Activated CD4-positive, alpha-beta T cell treated with anti-CD3 and anti-CD28 coated beads, Interleukin-2, amount 50 U/mL, for 4 hours (primary cell): ENCODE measurements around the gene SEC24B.

ENCODE experiments used
- DNase-seq, 2 experiments: peaks; one replicate each; pipeline ENCODE4 v3.0.0-alpha.2; 2020

Gene SEC24B

DNA sequence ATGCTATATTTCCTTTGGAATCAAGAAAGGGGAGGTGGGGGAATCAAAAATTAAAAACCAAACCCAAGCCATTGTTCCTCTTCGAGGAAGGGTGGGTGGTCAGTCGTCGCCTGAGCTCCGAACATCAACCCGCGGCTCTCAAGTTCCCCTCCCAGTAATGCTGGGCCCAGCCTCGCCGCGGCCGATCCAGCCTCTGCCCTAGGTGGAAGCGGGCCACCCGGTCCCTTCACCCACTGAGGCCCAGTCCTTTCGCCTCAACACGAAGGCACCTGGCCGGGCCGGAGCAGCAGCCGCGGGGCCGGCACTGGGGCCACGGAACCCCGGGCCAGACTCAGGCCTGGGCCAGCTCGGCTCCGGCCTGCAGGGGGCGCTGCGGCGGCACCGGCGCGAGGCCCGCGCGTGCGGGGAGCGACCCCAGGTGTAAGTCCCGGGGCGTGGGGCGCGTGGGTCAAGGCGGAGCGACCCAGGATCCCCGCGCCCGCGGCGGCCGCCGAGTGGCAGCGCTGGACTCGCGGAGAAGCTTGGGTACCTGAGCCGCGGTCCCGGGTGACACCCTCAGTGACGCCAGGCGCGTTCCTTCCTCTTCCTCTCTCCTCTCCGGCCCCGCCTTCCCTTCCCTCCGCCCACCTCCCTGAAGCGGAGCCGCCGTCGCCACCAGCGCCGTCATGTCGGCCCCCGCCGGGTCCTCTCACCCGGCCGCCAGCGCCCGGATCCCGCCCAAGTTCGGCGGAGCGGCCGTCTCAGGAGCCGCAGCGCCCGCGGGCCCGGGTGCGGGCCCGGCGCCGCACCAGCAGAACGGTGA is at the start of gene SEC24B:
Gene SEC24B, plus strand, starts transcription at position 611 of the 802 bp plus-strand sequence. Its CDS starts 55 bp downstream, at position 666.
- peak; percentile 87 to 88 for DNase-seq

DNA sequence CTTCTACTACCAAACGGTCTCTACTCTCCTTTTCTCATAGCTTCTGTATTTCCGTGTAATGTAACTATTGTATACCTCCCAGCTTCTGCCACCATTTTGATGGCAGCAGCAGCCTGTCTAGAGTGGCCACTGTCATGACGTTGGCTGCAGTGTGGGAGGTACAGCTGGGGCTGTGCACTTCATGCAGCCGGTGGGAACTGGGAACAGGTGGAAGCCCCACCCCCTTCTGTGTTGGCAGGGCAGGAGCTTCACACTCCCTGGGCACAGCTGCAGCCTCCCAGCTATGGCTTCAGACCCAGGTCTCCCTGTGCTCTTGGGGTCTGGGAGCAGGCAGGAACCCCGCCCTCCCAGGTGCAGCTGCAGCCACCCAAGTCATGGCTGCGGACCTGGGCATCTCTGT is 49.8 kb upstream of the SEC24B start:
- DNase-seq = no peak

DNA sequence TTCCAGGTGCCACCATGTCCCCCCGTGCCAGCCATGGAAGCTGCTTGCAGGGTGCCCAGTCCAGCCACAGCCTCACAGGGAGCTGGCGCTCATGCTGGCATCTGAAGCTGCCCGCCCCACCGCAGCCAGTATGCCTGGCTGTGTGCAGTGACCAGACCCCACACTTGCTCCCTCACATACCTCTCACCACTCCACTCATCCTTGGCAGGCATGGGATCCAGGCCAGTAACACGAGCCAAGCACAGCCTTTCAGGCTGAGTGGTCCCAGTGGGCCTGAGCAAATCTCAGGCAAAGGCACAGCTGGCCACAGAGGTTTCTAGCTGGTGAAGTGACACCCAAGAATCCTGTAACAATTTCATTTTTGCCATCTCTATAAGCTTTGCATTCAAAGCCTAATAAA is 48.4 kb upstream of the SEC24B start:
- no peak for DNase-seq

DNA sequence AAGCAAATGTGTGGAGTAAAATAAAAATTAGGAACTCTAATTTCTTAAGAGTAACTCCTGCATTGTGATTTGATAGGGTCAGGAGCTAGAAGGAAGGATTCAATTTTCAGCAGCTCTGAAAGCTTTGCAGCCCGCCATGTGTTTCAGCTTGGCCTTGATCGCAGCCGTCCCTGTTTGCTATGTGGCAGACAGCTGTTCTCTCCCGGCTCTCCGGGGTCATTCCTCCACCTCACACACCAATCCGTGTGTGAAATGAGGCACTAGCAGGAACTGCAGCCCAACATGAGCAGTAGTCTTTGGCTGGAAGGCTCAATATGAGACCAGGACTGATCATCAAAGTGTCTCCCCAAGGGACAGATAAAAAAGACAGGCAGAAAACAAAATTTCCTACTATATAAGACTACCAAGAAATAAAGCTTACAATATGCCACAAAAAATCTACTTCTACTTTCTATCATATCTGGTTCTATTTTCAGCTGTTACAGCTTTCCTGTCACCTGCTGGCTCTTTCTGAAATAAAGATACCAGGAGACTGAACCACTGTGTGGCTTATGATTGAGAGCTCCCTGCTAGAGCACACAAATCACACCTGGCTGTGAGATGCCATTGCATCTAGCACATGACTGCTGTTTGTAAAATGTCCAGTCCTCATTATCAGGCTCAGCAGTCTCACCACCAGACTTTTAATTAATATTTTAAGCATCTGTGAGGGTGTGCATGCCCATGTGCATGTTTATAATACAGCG is 44.1 kb upstream of the SEC24B start:
- DNase-seq = no peak

DNA sequence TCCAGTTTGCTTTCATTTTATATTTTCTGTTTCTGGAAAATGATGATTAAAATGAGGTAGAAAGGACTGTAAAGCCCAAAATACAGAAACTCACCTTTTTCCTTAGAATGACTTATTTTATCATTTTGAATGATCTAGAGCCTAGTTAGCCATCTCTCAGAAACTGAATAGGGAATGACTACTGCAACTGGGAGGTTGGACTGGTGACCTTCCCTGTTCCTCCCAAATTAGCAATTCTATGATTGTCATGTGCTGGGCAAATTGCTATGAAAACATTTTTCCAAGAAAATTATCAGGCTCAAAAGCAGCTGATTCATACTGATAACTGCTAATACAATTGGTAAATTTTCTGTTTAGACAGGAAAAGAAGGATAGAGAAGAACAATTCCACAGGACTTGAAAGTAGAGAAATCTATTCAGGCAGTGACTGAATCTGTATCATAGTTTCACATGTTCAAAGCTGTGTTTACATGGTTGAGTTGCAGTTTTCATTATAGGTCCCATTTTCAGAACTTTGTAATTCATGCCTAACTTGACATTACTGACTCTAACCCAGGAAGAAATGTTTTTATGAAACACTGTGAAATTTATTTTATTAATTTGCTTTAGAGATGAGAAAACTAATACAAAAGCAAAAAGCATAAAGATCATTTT is 43.4 kb upstream of the SEC24B start:
- DNase-seq = no peak

DNA sequence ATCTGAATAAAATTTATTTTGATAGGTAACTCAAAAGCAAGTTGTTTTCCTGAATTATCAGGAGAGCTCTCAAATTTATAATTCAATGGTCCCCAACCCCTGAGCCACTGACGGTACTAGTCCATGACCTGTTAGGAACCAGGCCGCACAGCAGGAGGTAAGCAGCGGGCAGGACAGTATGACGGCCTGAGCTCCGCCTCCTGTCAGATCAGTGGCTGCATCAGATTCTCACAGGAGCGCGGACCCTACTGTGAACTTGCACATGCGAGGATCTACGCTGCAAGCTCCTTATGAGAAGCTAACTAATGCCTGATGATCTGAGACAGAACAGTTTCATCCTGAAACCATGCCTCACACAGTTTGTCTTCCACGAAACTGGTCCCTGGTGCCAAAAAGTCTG is 37.9 kb upstream of the SEC24B start:
- no peak for DNase-seq

DNA sequence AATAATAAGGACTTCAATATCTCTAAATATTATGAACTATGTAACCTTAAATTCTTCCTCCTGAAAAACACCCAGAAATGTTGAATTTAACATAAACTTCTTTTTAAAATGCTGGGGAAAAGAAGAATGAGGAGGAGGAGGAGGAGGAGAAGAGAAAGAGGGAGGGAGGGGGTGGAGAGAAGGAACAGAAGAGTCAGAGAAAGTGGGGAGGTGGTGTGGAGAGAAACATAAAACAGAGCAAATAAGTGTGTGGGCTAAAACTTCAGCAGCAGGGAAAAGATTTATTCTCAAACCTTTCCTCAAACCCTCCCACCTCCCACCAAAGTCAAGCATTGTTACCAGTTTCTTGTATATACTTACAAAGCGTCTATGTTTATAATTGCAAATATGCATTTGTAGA is 34.7 kb upstream of the SEC24B start:
- DNase-seq = no peak

DNA sequence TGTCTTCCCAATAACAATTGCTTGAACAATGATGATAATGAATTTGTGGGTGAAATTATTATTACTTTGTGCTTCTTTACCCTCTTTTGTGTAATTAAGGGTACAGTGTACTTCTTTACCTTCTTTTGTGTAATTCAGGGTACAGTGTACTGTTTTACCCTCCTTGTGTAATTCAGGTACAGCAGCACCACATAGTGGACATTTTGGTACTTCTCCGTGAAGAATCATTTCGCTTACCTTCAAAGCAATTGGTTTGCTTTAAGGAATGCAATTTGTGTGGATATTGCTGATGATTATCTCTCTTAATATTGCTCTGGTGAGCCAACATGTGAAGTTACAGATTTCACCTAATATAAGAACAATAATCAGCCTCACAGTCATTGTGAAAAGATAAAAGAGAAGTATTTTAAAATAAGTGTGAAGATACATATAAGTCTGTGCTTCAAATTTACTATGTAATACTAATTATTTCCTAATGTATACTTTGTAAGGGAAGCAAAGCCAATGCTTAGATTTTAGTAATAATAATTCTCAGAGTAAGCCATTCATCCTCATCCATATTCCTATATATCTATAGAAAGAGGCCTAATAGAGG is 27.2 kb upstream of the SEC24B start:
- DNase-seq = no peak

DNA sequence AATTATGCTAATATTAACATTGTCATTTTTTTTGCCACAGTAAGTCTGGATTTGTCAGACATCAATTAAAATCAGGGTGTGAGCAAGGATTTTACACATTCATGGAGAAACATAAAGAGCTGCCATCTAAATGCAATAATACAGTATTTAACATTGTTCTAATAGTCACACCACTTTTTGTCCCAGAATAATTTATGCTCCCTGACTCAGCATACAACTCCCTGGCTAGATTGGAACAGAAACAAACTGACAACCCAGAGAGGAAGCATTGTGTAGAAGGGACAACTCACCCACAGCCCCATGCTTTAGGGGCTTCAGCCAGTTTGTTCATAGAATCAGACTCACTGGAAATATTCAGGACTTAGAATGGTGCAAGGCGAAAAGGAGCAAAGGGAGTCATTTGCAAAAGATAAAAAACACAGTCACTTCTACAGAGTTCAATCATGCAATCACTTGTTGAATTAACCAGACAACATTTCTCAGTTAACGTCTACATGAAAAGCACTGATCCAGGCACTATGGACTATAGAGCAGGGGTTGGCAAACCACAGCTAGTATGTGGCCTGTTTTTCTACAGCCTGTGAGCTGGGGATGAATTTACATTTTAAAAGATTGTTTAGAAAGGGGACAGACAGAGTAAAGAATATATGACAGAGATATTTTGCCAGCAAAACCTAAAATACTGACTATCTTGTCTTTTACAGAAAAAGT is 26.4 kb upstream of the SEC24B start:
- no peak for DNase-seq

DNA sequence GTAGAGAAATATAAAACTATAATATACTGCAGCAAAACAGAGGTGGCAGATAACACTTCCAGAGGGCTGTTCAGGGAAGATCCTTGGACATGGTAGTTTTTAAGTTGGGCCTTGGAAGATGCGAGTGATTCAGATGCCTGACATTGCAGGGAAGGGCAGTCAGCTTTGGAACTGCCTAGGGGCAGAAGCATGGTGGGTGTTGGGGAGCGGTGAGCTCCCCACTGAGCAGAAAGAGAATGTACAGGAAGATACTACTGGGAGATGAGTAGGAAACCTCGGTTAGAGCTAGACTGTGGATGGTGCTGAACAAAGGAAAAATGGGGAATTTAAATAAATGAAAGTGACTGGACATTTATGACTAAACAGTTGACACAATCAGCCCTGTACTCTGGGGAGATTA is 24.9 kb upstream of the SEC24B start:
- no peak for DNase-seq

DNA sequence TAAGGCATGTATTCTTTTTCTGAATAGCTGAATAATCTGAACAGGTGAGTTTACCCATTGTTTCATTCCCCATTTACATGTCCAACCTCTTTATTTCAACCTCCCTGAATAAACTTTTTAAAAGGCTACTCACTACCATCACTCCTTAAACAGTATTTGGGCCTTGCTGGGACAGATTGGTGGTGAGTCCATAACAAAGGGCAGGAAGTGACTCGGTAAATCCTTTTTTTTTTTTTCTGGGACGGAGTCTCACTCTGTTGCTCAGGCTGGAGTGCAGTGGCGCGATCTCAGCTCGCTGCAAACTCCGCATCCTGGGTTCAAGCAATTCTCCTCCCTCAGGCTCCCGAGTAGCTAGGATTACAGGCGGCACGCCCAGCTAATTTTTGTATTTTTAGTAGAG is 23.4 kb upstream of the SEC24B start:
- DNase-seq = no peak

DNA sequence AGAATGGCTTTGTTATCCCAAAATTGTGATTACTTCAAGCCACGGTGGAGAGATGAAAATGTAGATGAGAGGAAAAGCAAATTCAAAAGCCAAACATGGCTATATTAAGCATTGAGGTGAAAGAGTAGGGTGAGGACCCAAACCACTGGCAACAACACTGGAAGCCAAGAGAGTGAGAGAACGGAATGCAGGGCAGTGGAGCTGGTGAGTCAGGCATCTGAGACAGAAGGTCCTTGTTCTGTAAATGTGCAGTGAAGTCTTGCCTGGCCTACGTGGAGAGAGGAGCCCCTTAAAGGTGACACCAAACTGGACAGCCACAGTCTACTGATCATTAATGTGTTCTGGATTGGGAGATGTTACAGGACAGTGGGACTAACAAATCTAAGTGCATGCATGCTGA is 22.8 kb upstream of the SEC24B start:
- no peak for DNase-seq

DNA sequence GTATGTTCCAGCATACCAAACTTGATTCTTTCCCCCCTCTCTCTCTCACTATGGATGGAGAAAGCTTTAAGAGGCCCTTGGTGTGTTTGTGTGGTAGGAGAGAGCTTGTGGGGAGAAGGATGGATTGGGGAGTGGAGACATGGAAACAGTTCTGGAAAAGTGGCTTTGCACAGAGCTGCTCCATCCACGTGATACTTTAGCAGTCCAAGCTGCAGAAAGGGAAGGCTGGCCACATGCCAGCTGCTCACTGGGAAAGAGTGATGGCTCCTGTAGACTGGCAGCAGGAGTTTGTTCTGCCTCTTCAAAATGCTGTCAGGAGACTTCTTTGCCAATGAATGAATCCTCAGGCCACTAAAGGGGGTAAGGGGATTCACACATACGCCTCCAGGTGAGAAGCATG is 21.7 kb upstream of the SEC24B start:
- DNase-seq = no peak

DNA sequence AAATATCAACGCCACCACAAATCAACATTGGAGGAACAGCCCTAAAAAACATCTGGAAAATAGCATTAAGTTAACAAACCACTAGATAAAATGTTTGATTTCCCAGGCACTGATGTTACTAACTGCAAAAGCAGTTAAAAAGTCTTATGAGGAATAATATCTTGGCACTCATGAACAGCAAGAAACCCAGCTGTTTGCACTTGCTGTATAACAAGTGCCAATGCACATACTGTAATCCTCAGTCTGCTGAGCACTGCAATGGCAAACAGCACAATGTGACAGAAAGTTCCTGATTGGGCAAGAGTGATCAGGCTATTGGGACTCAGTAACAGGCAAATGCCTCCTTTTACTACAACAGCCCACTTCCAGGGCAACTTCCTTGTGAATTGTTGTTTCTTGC is 20.8 kb upstream of the SEC24B start:
- DNase-seq = no peak

DNA sequence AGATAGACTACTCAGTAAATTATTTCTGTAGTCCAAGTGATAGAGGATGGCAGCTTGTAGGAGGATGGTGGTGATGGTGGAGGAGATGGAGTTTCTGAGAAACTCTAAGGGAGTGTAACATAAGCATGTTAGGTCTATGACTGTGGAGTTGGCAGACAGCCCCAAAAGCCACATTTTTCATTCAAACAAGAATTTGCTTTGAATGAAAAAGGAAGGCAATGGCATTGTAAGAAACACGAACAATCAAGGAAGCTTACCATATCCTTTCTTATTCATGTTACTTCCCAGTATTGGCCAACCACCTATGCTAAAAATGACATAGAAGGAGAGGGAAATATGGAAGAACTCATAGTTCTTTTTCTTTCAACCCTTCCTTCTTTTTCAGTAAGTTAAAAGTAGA is 18.7 kb upstream of the SEC24B start:
- DNase-seq = no peak

DNA sequence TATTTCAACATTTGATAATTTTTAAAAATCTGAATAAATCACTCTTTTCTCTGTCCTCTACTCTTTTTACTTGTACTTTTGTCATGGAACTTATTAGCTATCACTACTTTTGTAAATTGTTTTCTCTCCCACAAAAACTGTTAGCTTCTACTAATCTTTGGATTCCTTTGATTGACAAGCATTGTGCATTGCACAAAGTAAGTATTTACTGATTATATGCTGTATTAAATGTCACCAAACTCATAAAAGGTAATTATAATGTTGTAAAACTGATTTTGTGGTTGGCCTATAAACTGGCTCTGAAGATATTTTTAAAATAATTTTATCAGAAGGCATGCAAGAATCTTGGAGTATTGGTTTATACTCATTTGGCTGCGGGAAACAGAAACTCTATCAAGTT is 15.0 kb upstream of the SEC24B start:
- DNase-seq = no peak

DNA sequence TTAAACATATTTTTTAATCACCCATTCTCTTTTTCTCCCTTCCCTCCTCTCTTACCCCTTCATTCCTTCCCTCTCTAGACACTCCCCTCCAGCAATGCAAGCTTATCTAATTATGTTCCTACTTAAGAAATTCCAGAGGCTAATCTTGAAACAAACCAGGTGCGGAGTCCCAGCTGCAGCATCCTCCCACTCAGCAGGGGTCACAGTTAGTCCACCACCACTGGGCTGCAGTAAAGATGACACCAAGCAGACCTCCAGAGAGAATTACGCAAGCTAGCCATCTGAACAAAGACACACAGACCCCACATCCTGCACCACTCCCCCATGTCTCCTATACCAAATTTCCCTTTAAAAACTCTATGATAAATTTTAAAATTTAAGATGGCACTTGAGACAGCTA is 13.9 kb upstream of the SEC24B start:
- no peak for DNase-seq

DNA sequence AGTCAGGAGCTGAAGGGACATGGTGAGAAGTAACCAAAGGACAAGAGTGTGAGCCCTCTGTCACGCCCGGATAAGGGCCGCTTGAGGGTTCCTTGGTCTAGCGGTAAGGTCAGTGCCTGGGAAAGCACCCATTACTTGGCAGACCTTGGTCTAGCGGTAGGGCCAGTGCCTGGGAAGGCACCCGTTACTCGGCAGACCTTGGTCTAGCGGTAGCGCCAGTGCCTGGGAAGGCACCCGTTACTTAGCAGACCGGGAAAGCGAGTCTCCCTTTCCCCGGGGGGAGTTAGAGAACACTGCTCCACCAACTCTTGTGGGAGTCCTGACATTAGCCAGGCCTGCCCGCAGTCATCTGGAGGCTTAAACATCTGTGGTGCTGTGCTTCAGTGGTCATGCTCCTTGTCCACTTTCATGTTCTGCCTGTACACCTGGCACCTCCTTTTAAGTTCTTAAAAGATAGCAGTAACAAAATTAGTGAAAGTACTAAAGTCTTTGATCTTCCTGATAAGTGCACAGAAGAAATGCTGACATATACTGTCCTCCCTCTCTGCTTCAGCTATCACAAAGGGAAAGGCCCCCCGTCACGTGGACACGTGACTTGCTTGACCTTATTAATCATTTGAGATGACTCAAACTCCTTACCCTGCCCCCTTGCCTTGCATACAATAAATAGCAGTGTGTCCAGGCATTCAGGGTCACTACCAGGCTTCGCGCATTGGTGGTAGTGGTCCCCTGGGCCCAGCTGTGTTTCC is 9.3 kb upstream of the SEC24B start:
- DNase-seq = no peak

DNA sequence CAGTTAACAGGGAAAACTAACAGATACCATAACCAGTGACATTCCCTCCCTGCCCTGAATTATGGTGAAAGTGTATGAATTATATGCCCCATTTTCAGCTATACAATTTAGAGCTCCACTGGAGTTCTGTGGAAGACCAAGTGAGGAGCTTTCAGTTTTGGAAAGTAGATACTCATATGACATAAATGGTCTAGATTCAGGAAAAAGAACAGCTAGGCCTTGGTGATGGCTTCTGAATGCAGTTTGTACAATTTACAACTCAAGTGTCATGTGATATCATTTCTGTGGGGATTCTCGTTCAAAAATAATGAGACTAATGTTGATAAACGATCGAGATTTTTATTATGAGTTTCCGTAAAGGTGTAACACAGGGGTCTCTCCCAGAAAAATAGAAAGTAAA is 8.2 kb upstream of the SEC24B start:
- DNase-seq = no peak

DNA sequence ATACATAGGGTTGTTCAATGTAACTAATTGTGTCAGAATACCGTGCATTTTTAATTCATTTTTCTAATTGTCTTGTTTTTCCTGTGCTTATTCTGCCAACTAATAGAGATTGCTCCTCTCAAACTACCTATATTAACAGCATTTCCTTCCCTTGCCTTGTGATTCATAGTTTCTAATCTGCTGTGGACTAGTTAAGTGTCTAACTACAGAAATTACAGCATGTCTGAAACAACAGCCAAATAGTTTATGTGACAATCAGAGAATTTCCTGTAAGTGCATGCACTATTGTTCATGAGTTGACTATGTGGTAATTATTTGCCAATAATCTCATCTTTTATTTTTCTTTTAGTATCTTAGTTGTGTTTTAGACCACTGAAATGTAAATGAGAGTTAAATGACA is 4.1 kb upstream of the SEC24B start:
- no peak for DNase-seq

DNA sequence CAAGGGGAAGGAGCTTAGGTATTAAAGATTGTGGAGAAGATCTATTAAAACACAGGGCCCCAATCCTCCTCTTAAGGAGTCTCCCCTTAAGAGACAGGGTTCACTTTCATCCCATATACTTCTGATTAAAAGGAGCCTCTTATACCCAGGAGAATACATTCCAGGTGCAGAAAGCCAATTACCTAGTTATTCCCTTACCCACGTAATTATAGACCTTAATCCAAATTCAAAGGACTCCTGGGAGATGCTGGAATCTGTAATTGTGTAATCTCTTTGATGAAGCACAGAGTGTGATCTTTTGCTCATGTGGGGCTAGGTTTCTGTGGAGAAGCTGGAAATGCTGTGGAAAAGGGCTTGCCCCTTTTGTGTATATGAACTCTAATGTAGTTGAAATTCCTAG is 1.4 kb upstream of the SEC24B start:
- DNase-seq = no peak

DNA sequence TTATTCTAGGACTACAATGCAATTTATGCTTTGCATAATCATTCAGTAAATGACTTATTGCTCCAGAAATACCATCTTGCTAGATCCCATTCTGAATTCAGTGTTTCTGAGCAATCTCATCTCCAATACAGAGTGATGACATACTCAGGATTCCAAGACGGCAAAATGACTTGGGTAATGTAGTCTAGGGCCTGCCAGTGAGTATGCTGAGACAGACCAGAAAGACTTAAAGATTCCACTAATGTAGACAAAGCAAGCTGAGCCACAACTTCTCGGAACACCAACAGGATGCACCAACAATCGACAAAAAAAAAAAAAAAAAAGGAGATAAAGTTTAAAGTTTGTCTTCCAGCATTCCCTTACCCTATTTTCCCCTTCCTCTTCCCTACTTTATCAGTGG is 919 bp upstream of the SEC24B start:
- no peak for DNase-seq
